IPS DF 6.9 (cell line): ENCODE results near the gene LRP1B.

Source experiments
- DNase-seq: peaks from one replicate; pipeline ENCODE4 v3.0.0-alpha.2; 2013; ENCODE audit warnings: low read depth, low spot score
- H3K27ac ChIP-seq: one replicate; pipeline ENCODE4 v1.5.1; 2013; ENCODE audit warnings: low read length, control low read depth
- H3K27me3 ChIP-seq: 2 replicates; pipeline ENCODE4 v1.6.1; 2013; ENCODE audit warnings: mild to moderate bottlenecking, low read length; ENCODE audit not compliant: control insufficient read depth, insufficient read depth
- H3K36me3 ChIP-seq: 2 replicates; pipeline ENCODE4 v1.6.1; 2013; ENCODE audit warnings: low read length; ENCODE audit not compliant: control insufficient read depth, insufficient read depth
- H3K4me1 ChIP-seq: 2 replicates; pipeline ENCODE4 v1.6.1; 2013; ENCODE audit warnings: low read length; ENCODE audit not compliant: control insufficient read depth, insufficient read depth
- H3K4me3 ChIP-seq: 2 replicates; pipeline ENCODE4 v1.5.1; 2013; ENCODE audit warnings: mild to moderate bottlenecking, low read length
- H3K9me3 ChIP-seq: 2 replicates; pipeline ENCODE4 v1.6.1; 2013; ENCODE audit warnings: low read length, inconsistent platforms; ENCODE audit not compliant: control insufficient read depth, insufficient read depth
- WGBS: extraction: QIAGEN DNeasy Blood & Tissue Kit; methylation state at CpG from one replicate; pipeline ENCODE4 v1.1.7; 2013; ENCODE audit warnings: mixed read lengths, missing lambda C conversion rate; ENCODE audit not compliant: insufficient read length, insufficient coverage; 5-methylcytosine and 5-hydroxymethylcytosine counted together

Gene LRP1B

DNA sequence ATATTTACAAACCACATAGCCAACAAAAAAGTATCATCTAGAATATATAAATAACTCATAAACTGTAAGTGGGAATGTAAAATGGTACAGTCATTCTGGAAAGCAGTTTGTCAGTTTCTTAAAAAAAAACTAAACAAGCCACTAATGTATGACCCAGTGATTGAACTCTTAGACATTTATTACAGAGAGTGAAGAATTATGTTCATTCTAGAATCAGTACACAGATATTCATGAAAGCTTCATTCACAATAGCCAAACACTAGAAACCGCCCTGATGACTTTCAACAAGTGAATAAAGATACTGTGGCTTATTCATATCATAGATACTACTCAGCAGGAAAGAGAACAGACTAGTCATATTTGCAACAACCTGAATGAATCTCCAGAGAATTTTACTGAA lies 1541.5 kb downstream of the LRP1B start:
- H3K4me3 ChIP-seq, result no peak overlapping the region
- no peak for DNase-seq
- no peaks in the 10 kb centered on the region for H3K36me3 ChIP-seq
- WGBS, result no CpG with 5 or more reads among the region's 1 CpG
- H3K27ac ChIP-seq, result no peak overlapping the region
- no peaks in the 10 kb centered on the region for H3K4me1 ChIP-seq
- no peaks in the 10 kb centered on the region for H3K27me3 ChIP-seq
- no peaks in the 10 kb centered on the region for H3K9me3 ChIP-seq

DNA sequence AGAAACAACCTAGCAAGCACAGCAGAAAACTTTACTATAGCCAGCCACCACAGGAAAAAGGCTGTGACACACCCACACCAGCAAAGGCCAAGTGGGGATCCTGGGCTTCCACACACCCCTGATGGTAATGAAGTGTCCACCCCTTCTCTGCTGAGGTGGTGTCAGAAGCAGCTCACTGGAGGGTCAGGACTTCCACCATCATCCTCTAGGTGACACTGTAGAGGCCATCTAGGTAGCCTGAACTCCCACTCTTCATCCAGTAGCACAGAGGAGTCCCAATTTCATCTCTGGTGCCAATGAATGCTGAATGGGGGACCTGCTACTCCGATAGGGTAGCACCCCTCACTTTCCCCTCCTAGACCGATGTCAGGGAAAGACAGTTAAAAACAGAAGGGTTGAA lies 1544.4 kb downstream of the LRP1B start:
- no peak overlapping the region for H3K4me3 ChIP-seq
- H3K27me3 ChIP-seq, result no peaks in the 10 kb centered on the region
- H3K27ac ChIP-seq, result no peak overlapping the region
- WGBS, result no CpG with 5 or more reads among the region's 2 CpGs
- H3K9me3 ChIP-seq, result no peaks in the 10 kb centered on the region
- peak; percentile 67 for DNase-seq
- H3K36me3 ChIP-seq, result no peaks in the 10 kb centered on the region
- H3K4me1 ChIP-seq, result no peaks in the 10 kb centered on the region

DNA sequence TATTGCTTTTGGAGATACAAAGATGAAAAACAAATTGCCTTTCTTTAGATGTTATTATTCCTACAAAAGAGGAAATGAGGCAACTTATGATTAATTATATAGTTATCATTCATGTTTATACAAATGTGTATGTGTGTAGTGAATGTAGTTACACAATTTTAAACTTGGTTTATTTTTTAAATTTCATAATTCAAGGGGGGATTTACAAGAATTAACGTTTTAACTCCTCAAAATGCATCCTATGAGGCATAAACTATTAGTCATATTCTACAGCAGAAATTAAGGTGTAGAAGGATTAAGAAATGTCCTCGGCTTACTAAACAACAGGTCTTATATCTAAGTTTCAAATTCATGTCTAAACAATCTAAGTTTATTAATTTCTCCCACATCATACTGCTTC lies 1545.8 kb downstream of the LRP1B start:
- Histone ChIP-seq H3K36me3 (no peaks in the 10 kb centered on the region), H3K4me3 (no peak overlapping the region), H3K4me1 (no peaks in the 10 kb centered on the region), H3K27ac (no peak overlapping the region), H3K27me3 (no peaks in the 10 kb centered on the region), H3K9me3 (no peaks in the 10 kb centered on the region)
- WGBS, result no CpG with 5 or more reads among the region's 2 CpGs
- no peak for DNase-seq

DNA sequence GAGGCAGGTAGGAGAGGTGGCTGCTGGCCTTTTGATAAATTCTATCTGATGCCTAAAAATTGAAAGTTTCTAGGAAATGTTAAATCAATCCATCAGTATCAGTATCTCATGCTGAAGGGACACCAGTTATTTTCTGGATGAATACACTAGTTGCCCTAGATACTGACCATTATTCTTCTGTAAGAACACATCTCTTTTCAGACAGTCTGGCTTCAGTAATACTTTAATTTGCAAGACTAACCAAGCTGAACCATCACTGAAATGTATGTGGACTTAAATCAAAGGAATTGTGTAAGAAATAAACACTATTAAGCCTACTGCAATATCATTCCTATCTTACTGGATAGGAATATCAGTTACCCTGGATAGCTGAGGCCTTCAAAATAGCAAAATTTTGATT lies 1546.3 kb downstream of the LRP1B start:
- Histone ChIP-seq H3K36me3 (no peaks in the 10 kb centered on the region), H3K4me1 (no peaks in the 10 kb centered on the region), H3K27ac (no peak overlapping the region), H3K9me3 (no peaks in the 10 kb centered on the region), H3K27me3 (no peaks in the 10 kb centered on the region), H3K4me3 (no peak overlapping the region)
- DNase-seq, result no peak

DNA sequence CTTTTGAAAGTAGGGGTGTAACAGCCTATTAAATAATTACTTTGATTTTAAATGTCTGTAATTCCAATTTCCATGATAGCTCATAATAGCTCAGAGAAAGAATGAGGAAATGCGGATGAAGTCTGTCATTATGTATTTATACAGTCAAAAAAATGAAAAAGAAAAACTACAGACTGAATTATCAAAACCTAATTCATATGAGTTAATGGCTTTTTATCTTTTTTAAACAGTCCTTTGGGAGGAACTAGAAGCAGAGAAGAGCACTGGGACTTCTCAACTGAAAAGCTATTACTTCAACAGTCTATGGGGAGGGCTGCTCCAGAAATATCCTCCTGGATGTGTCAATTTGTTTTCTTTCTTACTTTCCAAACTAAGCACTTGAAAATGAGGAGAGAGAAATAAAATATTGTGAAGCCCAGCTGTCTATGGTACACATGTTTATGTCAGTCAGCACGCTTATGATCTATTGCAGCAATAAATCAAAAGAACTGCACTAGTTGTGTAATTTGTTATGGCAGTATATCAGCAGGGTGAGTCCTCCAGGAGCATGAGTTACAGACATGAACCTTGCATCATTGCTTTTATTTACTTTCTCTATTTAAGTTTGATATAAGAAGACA lies 1550.2 kb downstream of the LRP1B start:
- H3K27me3 ChIP-seq, result no peaks in the 10 kb centered on the region
- no CpG with 5 or more reads among the region's 2 CpGs for WGBS
- H3K4me1 ChIP-seq, result no peaks in the 10 kb centered on the region
- H3K36me3 ChIP-seq, result no peaks in the 10 kb centered on the region
- H3K4me3 ChIP-seq, result no peak overlapping the region
- H3K27ac ChIP-seq, result no peak overlapping the region
- no peak for DNase-seq
- H3K9me3 ChIP-seq, result no peaks in the 10 kb centered on the region

DNA sequence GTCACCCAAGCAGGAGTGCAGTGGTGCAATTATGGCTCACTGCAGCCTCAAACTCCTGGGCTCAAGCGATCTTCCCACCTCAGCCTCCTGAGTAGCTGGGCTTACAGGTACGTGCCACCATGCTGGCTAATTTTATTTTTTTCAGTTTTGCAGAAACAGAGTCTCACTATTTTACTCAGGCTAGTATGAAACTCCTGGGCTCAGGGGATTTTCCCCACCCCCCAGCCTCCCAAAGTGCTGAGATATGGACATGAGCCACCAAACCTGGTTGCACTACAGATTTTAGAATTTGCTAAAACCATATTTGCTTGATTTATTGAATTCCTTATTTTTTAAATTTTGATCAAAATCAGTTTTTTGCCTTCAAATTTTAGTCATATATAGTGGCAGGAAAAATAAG lies 1553.4 kb downstream of the LRP1B start:
- Histone ChIP-seq H3K4me1 (no peaks in the 10 kb centered on the region), H3K4me3 (no peak overlapping the region), H3K27ac (no peak overlapping the region), H3K36me3 (no peaks in the 10 kb centered on the region), H3K9me3 (no peaks in the 10 kb centered on the region), H3K27me3 (no peaks in the 10 kb centered on the region)
- no peak for DNase-seq
- WGBS, result no CpG with 5 or more reads among the region's 2 CpGs

DNA sequence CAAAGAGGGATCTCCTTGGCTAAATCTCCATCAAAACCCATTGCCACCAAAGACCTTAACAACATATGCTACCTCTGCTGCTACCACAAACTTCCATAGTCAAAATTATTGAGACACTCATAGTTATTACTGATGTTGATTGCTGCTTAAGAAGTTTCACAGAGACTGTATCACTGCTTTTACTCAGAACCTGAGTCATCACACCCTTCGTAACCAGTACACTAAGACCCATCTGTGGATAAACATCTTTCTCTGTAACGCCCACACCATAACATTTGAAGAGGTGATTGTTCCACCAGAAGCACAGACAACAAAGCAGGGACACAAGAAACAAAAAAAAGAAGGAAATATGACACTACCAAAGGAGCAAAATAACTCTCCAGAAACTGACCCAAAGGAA lies 1563.1 kb downstream of the LRP1B start:
- DNase-seq, result no peak
- no CpG with 5 or more reads among the region's 2 CpGs for WGBS
- no peak overlapping the region for H3K27ac ChIP-seq
- no peaks in the 10 kb centered on the region for H3K4me1 ChIP-seq
- H3K9me3 ChIP-seq, result no peaks in the 10 kb centered on the region
- H3K4me3 ChIP-seq, result no peak overlapping the region
- no peaks in the 10 kb centered on the region for H3K27me3 ChIP-seq
- 0 out of 2 replicates have a peak, but pooled peaks cover 2% of the 10 kb centered on the region for H3K36me3 ChIP-seq

DNA sequence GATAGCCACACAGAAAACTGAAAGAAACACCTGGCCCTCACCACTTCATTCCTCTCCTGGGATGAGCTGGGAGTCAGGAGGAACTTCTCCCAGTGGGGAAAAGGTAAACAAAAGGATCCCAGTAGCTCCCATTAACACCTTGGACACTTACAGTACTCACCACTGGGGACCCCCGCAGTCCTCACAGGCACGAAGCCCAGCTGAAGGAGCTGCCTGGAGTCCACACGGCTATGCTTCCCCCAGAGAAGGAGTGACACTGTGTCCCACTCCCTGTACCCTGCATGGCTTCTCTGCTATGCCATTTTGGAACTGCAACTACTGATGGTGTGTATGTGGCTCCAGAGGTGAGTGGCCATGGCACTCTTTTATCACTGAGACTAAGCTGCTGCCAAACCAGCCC lies 1565.1 kb downstream of the LRP1B start:
- H3K9me3 ChIP-seq, result no peaks in the 10 kb centered on the region
- WGBS, result no CpG with 5 or more reads among the region's 3 CpGs
- H3K4me1 ChIP-seq, result no peaks in the 10 kb centered on the region
- H3K4me3 ChIP-seq, result no peak overlapping the region
- H3K27me3 ChIP-seq, result no peaks in the 10 kb centered on the region
- no peak for DNase-seq
- 0 out of 2 replicates have a peak, but pooled peaks cover 2% of the 10 kb centered on the region for H3K36me3 ChIP-seq
- H3K27ac ChIP-seq, result no peak overlapping the region

DNA sequence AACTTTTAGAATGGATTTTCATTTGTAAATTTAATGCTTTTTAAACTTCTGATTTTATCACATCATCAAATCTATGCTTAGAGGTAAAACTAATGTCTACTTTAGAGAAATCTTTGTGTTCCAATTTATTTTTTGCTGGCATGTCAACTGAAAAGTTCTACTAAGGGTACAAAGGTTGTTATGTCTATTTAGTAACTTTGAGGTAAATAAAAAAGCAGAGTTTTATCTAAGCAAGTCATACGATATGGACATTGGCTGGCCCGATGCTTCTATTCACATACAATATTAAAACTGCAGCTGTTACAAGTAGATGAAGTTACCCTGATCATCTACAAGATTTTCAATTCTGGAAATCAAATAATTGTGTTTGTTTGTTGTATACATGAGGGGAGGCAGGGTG lies 1575.1 kb downstream of the LRP1B start:
- WGBS, result no CpG with 5 or more reads among the region's 2 CpGs
- Histone ChIP-seq H3K4me3 (no peak overlapping the region), H3K27ac (no peak overlapping the region), H3K36me3 (no peaks in the 10 kb centered on the region), H3K27me3 (no peaks in the 10 kb centered on the region), H3K9me3 (no peaks in the 10 kb centered on the region), H3K4me1 (no peaks in the 10 kb centered on the region)
- DNase-seq, result no peak

DNA sequence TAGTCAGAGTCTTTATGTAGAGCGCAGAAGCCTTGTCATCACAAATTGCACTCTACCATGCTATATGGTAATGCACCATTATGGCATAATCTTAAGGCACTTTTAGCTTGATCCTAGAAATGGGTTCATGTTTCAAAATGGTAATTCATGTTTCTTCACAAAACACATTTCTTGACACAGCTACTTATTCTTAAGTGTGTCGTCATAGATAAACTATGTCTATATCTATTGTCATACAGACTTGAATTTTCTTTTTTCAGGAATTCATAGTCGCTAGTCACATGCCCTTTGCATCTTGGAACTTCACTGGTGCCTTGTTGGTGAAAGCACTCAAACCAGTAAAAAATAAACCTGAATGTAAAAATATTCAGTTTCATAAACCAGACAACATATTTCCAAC lies 1578.2 kb downstream of the LRP1B start:
- DNase-seq, result no peak
- no CpG with 5 or more reads among the region's 3 CpGs for WGBS

DNA sequence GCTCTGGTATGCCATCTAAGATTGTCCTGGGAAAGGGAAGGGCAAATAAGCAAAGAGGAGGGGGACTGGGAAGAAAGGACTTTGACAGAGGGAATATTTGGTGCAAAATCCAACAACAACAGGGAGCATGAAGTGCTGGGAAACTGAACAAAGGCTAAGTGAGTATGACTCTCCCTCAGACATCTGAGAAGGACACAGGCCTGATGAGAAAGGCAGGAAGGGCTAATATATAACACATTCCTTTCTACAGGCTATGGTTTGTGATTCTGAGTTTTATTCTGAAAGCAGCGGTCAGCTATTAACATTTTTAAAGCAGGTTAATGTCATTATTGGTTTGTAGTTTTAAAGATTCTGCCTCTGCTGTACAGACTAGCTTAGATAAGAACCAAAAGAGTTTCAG lies 1579.5 kb downstream of the LRP1B start:
- H3K4me1 ChIP-seq, result no peaks in the 10 kb centered on the region
- no peaks in the 10 kb centered on the region for H3K36me3 ChIP-seq
- H3K4me3 ChIP-seq, result no peak overlapping the region
- DNase-seq, result no peak
- no peaks in the 10 kb centered on the region for H3K27me3 ChIP-seq
- H3K27ac ChIP-seq, result no peak overlapping the region
- WGBS, result no CpG with 5 or more reads among the region's 1 CpG
- no peaks in the 10 kb centered on the region for H3K9me3 ChIP-seq

More for the DNA sequence above, 1578.2 kb downstream of the LRP1B start:
- H3K4me3 ChIP-seq, result no peak overlapping the region
- no peaks in the 10 kb centered on the region for H3K9me3 ChIP-seq
- no peaks in the 10 kb centered on the region for H3K36me3 ChIP-seq
- no peaks in the 10 kb centered on the region for H3K4me1 ChIP-seq
- no peak overlapping the region for H3K27ac ChIP-seq
- H3K27me3 ChIP-seq, result no peaks in the 10 kb centered on the region
